Activated CD4-positive, alpha-beta T cell treated with anti-CD3 and anti-CD28 coated beads for 36 hours (primary cell): ENCODE results near the gene ARMS2. TPM values are rescaled to one million over a fixed set of nuclear protein-coding genes. Genes with fewer than 3 reads are reported as not detected.

Source experiments
- ATAC-seq: fragments of 200-7000 bp; cut with Tn5 transposase; one replicate; pipeline ENCODE4 v1.10.0; 2021; ENCODE audit warnings: mild to moderate bottlenecking, moderate library complexity
- CTCF ChIA-PET: fragments of 350-600 bp; sonication (Branson Sonifier 250); formaldehyde crosslinking; loops from one replicate; lab custom pipeline; 2021; ENCODE audit warnings: antibody characterized with exemption; lab: Charles Lee
- POLR2A ChIA-PET: fragments of 350-600 bp; sonication (Branson Sonifier 250); formaldehyde crosslinking; loops from one replicate; lab custom pipeline; 2021; ENCODE audit warnings: antibody characterized with exemption, inconsistent platforms; lab: Charles Lee
- DNase-seq: peaks from one replicate; pipeline ENCODE4 v3.0.0-alpha.2; 2020
- H3K27ac Mint-ChIP-seq: one replicate; pipeline ENCODE4 v1.8.0; 2021; ENCODE audit warnings: mixed read lengths
- H3K27me3 Mint-ChIP-seq: one replicate; pipeline ENCODE4 v1.8.0; 2021; ENCODE audit warnings: mixed read lengths
- H3K36me3 Mint-ChIP-seq: one replicate; pipeline ENCODE4 v1.8.0; 2021; ENCODE audit warnings: low read depth, mixed read lengths
- H3K4me1 Mint-ChIP-seq: one replicate; pipeline ENCODE4 v1.8.0; 2021; ENCODE audit warnings: mixed read lengths
- H3K4me3 Mint-ChIP-seq: one replicate; pipeline ENCODE4 v1.8.0; 2021; ENCODE audit warnings: mild to moderate bottlenecking, moderate library complexity, mixed read lengths
- H3K9me3 Mint-ChIP-seq: one replicate; pipeline ENCODE4 v1.8.0; 2021; ENCODE audit warnings: low read depth, mixed read lengths
- intact Hi-C, 2 experiments: fragments of 100-400 bp; cut with DNase I in 1 of 2; cut with micrococcal nuclease in 1 of 2; formaldehyde crosslinking; loops; one replicate each; pipeline versions ENCODE4 v1.14.2 to v1.15.1; 2022 to 2024; cut with DNase I, micrococcal nuclease
- microRNA-seq: library from miRNA; unstranded; fragments of <30 nt; microRNA quantifications from one replicate; pipeline ENCODE4 v1.2.0, GENCODE V29; 2021; ENCODE audit warnings: borderline replicate concordance
- total RNA-seq, 2 experiments: library from RNA; stranded (reverse); gene quantifications; one replicate each; pipeline ENCODE4 v1.2.3, GENCODE V29; 2021

The ARMS2 gene
- total RNA-seq, 2 experiments from 2014 or later, result not detected

- H3K27ac Mint-ChIP-seq, result no peak overlapping the region
- H3K4me3 Mint-ChIP-seq, result no peak overlapping the region
- POLR2A ChIA-PET, result no interaction called here
Measured at GRCh38 chr10:122505885-122506645, 51.6 kb downstream of the ARMS2 start.

More at GRCh38 chr10:122505885-122506645, 51.6 kb downstream of the ARMS2 start:
- no peak for ATAC-seq
- intact Hi-C loops, result no loop called here
- Mint-ChIP-seq H3K9me3 (no peaks in the 10 kb centered on the region), H3K4me1 (no peaks in the 10 kb centered on the region), H3K27me3 (no peaks in the 10 kb centered on the region), H3K36me3 (no peaks in the 10 kb centered on the region)
- CTCF ChIA-PET, result interaction anchor here (0.6 to 1.0 kb wide), 2 partner anchors 9 to 20 kb away, joined by 3 to 4 read pairs; no protein-coding TSS in a partner anchor
- DNase-seq, result no peak

Small RNAs within 50 kb of the gene (microRNA-seq; reads per million reads assigned to microRNA genes)
- 2.5 reads per million for gene MIR3941

Other genes with a start within 250 kb of the ARMS2 start
- gene BTBD16, start 183.4 kb upstream of the ARMS2 start, total RNA-seq, result not detected
- 10 to 100 TPM in 1 of 2 experiments, 1 to 10 TPM in 1; 7.7 to 11.7 TPM for gene PLEKHA1, start 79.9 kb upstream of the ARMS2 start, total RNA-seq
- gene HTRA1, start 6.9 kb downstream of the ARMS2 start, total RNA-seq, result not detected
- not detected for gene DMBT1, start 106.1 kb downstream of the ARMS2 start, total RNA-seq
- not detected for gene C10orf120, start 245.2 kb downstream of the ARMS2 start, total RNA-seq